ENCODE results near the gene HAGH.

DNA sequence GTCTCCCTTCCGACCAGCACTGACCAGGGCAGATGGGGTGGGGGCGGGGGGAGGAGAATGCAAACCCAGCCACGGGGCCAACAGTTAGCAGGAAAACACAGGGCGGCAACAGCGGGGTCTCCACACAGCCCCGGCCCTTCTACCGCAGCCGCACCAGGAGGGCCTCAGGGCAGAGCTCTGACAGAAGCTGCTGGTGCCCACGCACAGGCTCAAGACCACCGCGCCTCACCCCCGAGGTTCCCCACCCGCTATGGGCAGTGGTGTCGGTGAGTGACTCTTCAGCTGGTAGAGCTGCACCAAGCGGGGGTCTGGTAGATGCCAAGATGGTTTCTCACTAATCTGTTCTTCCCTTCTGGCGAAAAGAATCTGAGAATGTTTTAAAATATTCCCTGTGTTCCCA, 16.1 kb downstream of the HAGH start:
- TF ChIP-seq, protein P1, sequence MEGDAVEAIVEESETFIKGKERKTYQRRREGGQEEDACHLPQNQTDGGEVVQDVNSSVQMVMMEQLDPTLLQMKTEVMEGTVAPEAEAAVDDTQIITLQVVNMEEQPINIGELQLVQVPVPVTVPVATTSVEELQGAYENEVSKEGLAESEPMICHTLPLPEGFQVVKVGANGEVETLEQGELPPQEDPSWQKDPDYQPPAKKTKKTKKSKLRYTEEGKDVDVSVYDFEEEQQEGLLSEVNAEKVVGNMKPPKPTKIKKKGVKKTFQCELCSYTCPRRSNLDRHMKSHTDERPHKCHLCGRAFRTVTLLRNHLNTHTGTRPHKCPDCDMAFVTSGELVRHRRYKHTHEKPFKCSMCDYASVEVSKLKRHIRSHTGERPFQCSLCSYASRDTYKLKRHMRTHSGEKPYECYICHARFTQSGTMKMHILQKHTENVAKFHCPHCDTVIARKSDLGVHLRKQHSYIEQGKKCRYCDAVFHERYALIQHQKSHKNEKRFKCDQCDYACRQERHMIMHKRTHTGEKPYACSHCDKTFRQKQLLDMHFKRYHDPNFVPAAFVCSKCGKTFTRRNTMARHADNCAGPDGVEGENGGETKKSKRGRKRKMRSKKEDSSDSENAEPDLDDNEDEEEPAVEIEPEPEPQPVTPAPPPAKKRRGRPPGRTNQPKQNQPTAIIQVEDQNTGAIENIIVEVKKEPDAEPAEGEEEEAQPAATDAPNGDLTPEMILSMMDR (IDR thresholded peaks at IDR 0.05) = no peak
- no peak for TF ChIP-seq POLR2A (IDR thresholded peaks at IDR 0.05)
